GM23338 (cell line): ENCODE data around the gene IMP3. TPM values are rescaled to one million over a fixed set of nuclear protein-coding genes. Genes with fewer than 3 reads are reported as not detected.

Experiments
- ATAC-seq: fragments of 200-7000 bp; cut with Tn5 transposase; 3 replicates; pipeline ENCODE4 v1.9.1; 2020
- DNase-seq: peaks from one replicate; pipeline ENCODE4 v3.0.0-alpha.2; 2015; ENCODE audit warnings: low spot score
- H2AFZ ChIP-seq: fragments of 200-600 bp; sonication (generic); 2 replicates; pipeline ENCODE4 v1.8.0; 2016; ENCODE audit warnings: antibody characterized with exemption, mild to moderate bottlenecking, moderate library complexity
- H3F3A ChIP-seq: fragments of 200-600 bp; sonication (generic); replicated peaks from 2 replicates; pipeline ENCODE4 v1.8.0; 2017; ENCODE audit warnings: antibody characterized with exemption, mixed run types, low read depth
- H3K27ac ChIP-seq: fragments of 200-600 bp; sonication (generic); 2 replicates; pipeline ENCODE4 v1.6.1; 2016; ENCODE audit warnings: low read depth
- H3K27me3 ChIP-seq: fragments of 200-600 bp; sonication (generic); 2 replicates; pipeline ENCODE4 v1.8.0; 2016; ENCODE audit warnings: mild to moderate bottlenecking, mixed run types, moderate library complexity; ENCODE audit not compliant: insufficient read depth
- H3K36me3 ChIP-seq: fragments of 200-600 bp; sonication (generic); 2 replicates; pipeline ENCODE4 v1.8.0; 2016; ENCODE audit warnings: mild to moderate bottlenecking; ENCODE audit not compliant: insufficient read depth
- H3K4me1 ChIP-seq: fragments of 200-600 bp; sonication (generic); 2 replicates; pipeline ENCODE4 v1.8.0; 2016; ENCODE audit warnings: mild to moderate bottlenecking, moderate library complexity; ENCODE audit not compliant: insufficient read depth
- H3K4me2 ChIP-seq: fragments of 200-600 bp; sonication (generic); 2 replicates; pipeline ENCODE4 v1.7.1; 2017; ENCODE audit warnings: mixed run types
- H3K4me3 ChIP-seq: fragments of 200-600 bp; sonication (generic); 2 replicates; pipeline ENCODE4 v1.6.1; 2016; ENCODE audit warnings: mixed run types
- H3K79me2 ChIP-seq: fragments of 200-600 bp; sonication (generic); replicated peaks from 2 replicates; pipeline ENCODE4 v1.8.0; 2017; ENCODE audit warnings: mild to moderate bottlenecking; ENCODE audit not compliant: insufficient read depth
- H3K9me2 ChIP-seq: fragments of 200-600 bp; sonication (generic); 2 replicates; pipeline ENCODE4 v1.8.0; 2017; ENCODE audit not compliant: insufficient read depth
- H4K20me1 ChIP-seq: fragments of 200-600 bp; sonication (generic); replicated peaks from 2 replicates; pipeline ENCODE4 v1.8.0; 2017; ENCODE audit warnings: mild to moderate bottlenecking; ENCODE audit not compliant: insufficient read depth
- H3K27ac Mint-ChIP-seq: 2 replicates; pipeline ENCODE4 v1.8.0; 2020; ENCODE audit warnings: inconsistent platforms, mild to moderate bottlenecking, moderate library complexity, mixed read lengths
- H3K27me3 Mint-ChIP-seq: 3 replicates; pipeline ENCODE4 v1.8.0; 2022; ENCODE audit warnings: low read depth, mild to moderate bottlenecking, moderate library complexity, mixed read lengths, inconsistent platforms; ENCODE audit not compliant: insufficient read depth, poor library complexity
- H3K36me3 Mint-ChIP-seq: 3 replicates; pipeline ENCODE4 v1.8.0; 2021; ENCODE audit warnings: low read depth, mild to moderate bottlenecking, inconsistent platforms, moderate library complexity, mixed read lengths
- H3K4me1 Mint-ChIP-seq: 3 replicates; pipeline ENCODE4 v1.8.0; 2020; ENCODE audit warnings: mild to moderate bottlenecking, inconsistent platforms, mixed read lengths
- H3K4me3 Mint-ChIP-seq: 3 replicates; pipeline ENCODE4 v1.8.0; 2021; ENCODE audit warnings: moderate library complexity, mild to moderate bottlenecking, inconsistent platforms, mixed read lengths
- H3K9me3 Mint-ChIP-seq: 3 replicates; pipeline ENCODE4 v1.8.0; 2020; ENCODE audit warnings: moderate library complexity, mild to moderate bottlenecking, inconsistent platforms, mixed read lengths
- CREB1 ChIP-seq: fragments of 250-450 bp; sonication (Bioruptor Pico); IDR thresholded peaks from 2 replicates; pipeline ENCODE4 v1.5.0; 2020; ENCODE audit warnings: low read depth, mild to moderate bottlenecking, moderate library complexity
- CTCF ChIP-seq, 2 experiments: fragments of 200-600 bp in 1 of 2; sonication (generic) in 1 of 2; conservative IDR thresholded peaks; 2 replicates each; pipeline versions ENCODE4 v1.5.1 to v1.6.1; 2016 to 2017; ENCODE audit warnings: antibody characterized with exemption in 2 of 2, low read depth in 2 of 2, mild to moderate bottlenecking in 2 of 2, moderate library complexity in 1 of 2
- ETS1 ChIP-seq: IDR thresholded peaks from 2 replicates; pipeline ENCODE4 v1.6.1; 2016; ENCODE audit warnings: antibody characterized with exemption
- EZH2 ChIP-seq: fragments of 200-600 bp; sonication (generic); IDR thresholded peaks from one replicate; pipeline ENCODE4 v1.8.0; 2017; ENCODE audit warnings: antibody characterized with exemption, mild to moderate bottlenecking, low read depth; ENCODE audit not compliant: unreplicated experiment
- EZH2phosphoT487 ChIP-seq: fragments of 200-600 bp; sonication (generic); IDR thresholded peaks from one replicate; pipeline ENCODE4 v1.8.1; 2018; ENCODE audit warnings: antibody characterized with exemption; ENCODE audit not compliant: unreplicated experiment
- JUNB ChIP-seq: IDR thresholded peaks from one replicate; pipeline ENCODE4 v1.6.1; 2016; ENCODE audit warnings: antibody characterized with exemption; ENCODE audit not compliant: unreplicated experiment
- NANOG ChIP-seq: IDR thresholded peaks from 2 replicates; pipeline ENCODE4 v1.6.1; 2016; ENCODE audit warnings: antibody characterized with exemption, borderline replicate concordance
- REST ChIP-seq: IDR thresholded peaks from one replicate; pipeline ENCODE4 v1.6.1; 2018; ENCODE audit warnings: antibody characterized with exemption; ENCODE audit not compliant: unreplicated experiment
- STAT1 ChIP-seq: IDR thresholded peaks from one replicate; pipeline ENCODE4 v1.6.1; 2016; ENCODE audit warnings: antibody characterized with exemption; ENCODE audit not compliant: unreplicated experiment
- ZNF331 ChIP-seq: fragments of 250-450 bp; sonication (Bioruptor Pico); IDR thresholded peaks from 2 replicates; pipeline ENCODE4 v1.5.0; 2020; ENCODE audit warnings: low read depth, mild to moderate bottlenecking, moderate library complexity
- ZNF462 ChIP-seq: fragments of 250-450 bp; sonication (Bioruptor Pico); IDR thresholded peaks from 2 replicates; pipeline ENCODE4 v1.5.0; 2020; ENCODE audit warnings: mild to moderate bottlenecking, moderate library complexity
- polyA plus RNA-seq: library from polyadenylated mRNA; unstranded; fragments of >200 nt; fragmentation: Nextera tagmentation; extraction: Ambion mirVana; gene quantifications from 2 replicates; pipeline ENCODE4 v1.2.1, GENCODE V29; 2016
- total RNA-seq: library from RNA; depleted of rRNA; stranded (reverse); fragments of >200 nt; shearing (Covaris generic); gene quantifications from 2 replicates; pipeline ENCODE4 v1.2.3, GENCODE V29; 2014

Gene IMP3
- total and polyA plus RNA-seq, 2 experiments from 2014 or later = 210 to 319 TPM

DNA sequence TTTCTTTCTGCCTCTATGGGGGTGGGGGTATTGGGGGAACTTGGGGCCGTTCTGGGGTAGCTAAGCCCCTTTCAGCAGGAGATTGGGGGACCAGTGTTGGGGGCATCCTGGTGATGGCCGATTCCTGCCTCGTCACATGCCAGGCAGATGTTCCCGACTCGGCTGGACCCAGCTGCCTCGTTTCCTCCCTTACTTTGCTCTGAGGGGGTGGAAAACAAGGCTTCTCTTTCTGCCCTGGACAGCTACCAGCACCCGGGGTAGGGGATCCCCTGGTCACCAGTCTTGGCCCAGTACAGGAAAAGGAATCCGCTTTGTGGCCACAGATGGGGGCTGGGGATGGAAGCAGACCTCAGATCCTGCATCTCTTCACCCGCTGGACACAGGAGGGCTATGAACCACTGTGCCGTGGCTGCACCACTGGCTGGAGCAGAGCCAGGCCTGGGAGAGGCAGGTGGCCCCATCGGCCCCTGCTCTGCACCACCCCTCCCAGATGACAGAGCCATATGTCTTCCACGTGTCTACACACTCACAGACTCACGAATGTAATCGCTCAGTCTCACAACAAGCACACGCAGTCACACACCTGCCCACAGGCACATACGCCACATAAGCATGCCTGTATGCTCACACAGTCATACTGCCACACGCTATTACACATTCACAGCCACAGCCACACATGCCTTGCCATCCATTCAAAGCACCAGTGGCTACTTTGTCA lies 20.1 kb upstream of the IMP3 start:
- Mint-ChIP-seq H3K27me3 (peaks cover 8% of the 10 kb centered on the region), H3K27ac (no peak overlapping the region), H3K36me3 (peaks cover 13% of the 10 kb centered on the region; the same call in 2 of the 3 replicates), H3K4me3 (no peak overlapping the region), H3K4me1 (peaks cover 16% of the 10 kb centered on the region), H3K9me3 (no peaks in the 10 kb centered on the region; the same call in 2 of the 3 replicates)
- Histone ChIP-seq H3K36me3 (no peaks in the 10 kb centered on the region), H3K4me3 (no peak overlapping the region), H3K9me2 (no peaks in the 10 kb centered on the region), H3K4me2 (no peak overlapping the region), H3K4me1 (no peaks in the 10 kb centered on the region; the same call in 1 of the 2 replicates), H3K79me2 (peaks cover 16% of the 10 kb centered on the region), H2AFZ (no peak overlapping the region), H3K27me3 (no peaks in the 10 kb centered on the region), H3K27ac (no peak overlapping the region), H4K20me1 (peaks cover 10% of the 10 kb centered on the region), H3F3A (0 out of 2 replicates have a peak, but pooled peaks cover 2% of the 10 kb centered on the region)
- ATAC-seq (no peak), DNase-seq (no peak)
- TF ChIP-seq EZH2 (no peak), STAT1 (no peak), ETS1 (no peak), CREB1 (no peak), EZH2phosphoT487 (no peak), NANOG (no peak), ZNF462 (CRISPR knock-in tag) (no peak), REST (no peak), JUNB (no peak), ZNF331 (CRISPR knock-in tag) (no peak), CTCF (conservative IDR thresholded peaks at IDR 0.05; ENCODE audit: low read depth in 2 of 2) (no peak)
